ENCODE data around the gene XCL2. TPM values are rescaled to one million over a fixed set of nuclear protein-coding genes. Genes with fewer than 3 reads are reported as not detected.

Gene XCL2
- total RNA-seq, 1 experiment from 2014 or later: not detected

DNA sequence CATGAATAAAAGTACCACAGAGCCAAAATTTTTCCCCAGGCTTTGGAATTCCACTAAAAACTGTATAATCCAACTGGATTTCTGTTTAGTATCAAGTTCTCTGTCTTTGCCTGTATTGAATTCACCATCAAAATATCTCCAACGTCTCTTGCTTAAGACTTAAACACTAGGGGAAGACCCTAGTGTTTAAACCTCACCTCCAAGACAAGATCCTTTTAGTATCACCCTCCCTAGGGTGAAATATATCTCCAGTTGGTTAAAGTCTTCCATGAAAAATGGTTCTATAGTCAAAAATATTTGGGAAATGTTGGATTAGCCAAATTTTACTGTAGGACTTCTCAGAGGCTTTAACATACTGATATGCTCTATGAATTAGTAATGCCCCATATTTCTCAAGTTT, 24.5 kb upstream of the XCL2 start:
- CTCF ChIA-PET: interaction anchor here (1.1 kb wide), 1 partner anchor 225 kb away, joined by 3 read pairs; no protein-coding TSS in a partner anchor
- Histone ChIP-seq H3K27me3 (ENCODE audit: control insufficient read depth, insufficient read depth, low read length) (peaks cover 9% of the 10 kb centered on the region), H3K36me3 (ENCODE audit: control insufficient read depth, insufficient read depth, low read length) (no peaks in the 10 kb centered on the region), H3K4me1 (ENCODE audit: control insufficient read depth, insufficient read depth, low read length) (no peaks in the 10 kb centered on the region), H3K9me3 (ENCODE audit: control insufficient read depth, insufficient read depth, low read depth, low read length) (no peaks in the 10 kb centered on the region), H3K4me3 (ENCODE audit: low read depth in 2 of 2, low read length in 2 of 2) (no peak overlapping the region), H3K27ac (ENCODE audit: low read length) (no peak overlapping the region)
- no peak for DNase-seq (ENCODE audit: low read depth, low spot score)
- POLR2A ChIA-PET: no interaction called here
- ATAC-seq: no peak
- no peak for TF ChIP-seq SIN3A (IDR thresholded peaks at IDR 0.05; ENCODE audit: borderline replicate concordance, insufficient read depth, low read depth, low read length)
- TF ChIP-seq, protein P1, sequence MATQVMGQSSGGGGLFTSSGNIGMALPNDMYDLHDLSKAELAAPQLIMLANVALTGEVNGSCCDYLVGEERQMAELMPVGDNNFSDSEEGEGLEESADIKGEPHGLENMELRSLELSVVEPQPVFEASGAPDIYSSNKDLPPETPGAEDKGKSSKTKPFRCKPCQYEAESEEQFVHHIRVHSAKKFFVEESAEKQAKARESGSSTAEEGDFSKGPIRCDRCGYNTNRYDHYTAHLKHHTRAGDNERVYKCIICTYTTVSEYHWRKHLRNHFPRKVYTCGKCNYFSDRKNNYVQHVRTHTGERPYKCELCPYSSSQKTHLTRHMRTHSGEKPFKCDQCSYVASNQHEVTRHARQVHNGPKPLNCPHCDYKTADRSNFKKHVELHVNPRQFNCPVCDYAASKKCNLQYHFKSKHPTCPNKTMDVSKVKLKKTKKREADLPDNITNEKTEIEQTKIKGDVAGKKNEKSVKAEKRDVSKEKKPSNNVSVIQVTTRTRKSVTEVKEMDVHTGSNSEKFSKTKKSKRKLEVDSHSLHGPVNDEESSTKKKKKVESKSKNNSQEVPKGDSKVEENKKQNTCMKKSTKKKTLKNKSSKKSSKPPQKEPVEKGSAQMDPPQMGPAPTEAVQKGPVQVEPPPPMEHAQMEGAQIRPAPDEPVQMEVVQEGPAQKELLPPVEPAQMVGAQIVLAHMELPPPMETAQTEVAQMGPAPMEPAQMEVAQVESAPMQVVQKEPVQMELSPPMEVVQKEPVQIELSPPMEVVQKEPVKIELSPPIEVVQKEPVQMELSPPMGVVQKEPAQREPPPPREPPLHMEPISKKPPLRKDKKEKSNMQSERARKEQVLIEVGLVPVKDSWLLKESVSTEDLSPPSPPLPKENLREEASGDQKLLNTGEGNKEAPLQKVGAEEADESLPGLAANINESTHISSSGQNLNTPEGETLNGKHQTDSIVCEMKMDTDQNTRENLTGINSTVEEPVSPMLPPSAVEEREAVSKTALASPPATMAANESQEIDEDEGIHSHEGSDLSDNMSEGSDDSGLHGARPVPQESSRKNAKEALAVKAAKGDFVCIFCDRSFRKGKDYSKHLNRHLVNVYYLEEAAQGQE (IDR thresholded peaks at IDR 0.05; ENCODE audit: insufficient read depth in 1 of 2, low read depth in 2 of 2, low read length in 1 of 2): no peak
- BruUV-seq (replicated peaks): no TSS peak
- intact Hi-C loops (cut with micrococcal nuclease; ENCODE audit: unreplicated experiment): no loop called here
- in situ Hi-C loops (cut with HindIII; ENCODE audit: low pct_unique_long_range_greater_than_20kb, low sequenced_read_pairs): no loop called here

DNA sequence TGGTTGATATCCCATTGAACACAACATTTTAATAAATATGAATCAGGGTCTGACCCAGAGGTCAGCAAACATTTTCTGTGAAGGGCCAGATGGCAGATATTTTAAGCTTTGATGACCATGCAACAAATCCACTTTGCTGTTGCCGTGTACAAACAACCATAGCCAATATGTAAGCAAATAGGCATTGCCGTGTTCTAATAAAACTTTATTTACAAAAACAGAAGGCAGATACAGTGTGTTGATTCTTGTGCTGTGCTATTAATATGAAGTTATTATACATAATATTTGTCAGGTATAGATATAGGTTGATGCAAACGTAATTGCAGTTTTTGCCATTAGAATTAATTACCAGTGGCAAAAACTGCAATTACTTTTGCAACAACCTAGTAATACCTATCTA, 23.8 kb upstream of the XCL2 start:
- ChIA-PET POLR2A (no interaction called here), CTCF (no interaction called here)
- TF ChIP-seq SIN3A (IDR thresholded peaks at IDR 0.05; ENCODE audit: borderline replicate concordance, insufficient read depth, low read depth, low read length) (no peak), POLR2AphosphoS5 (IDR thresholded peaks at IDR 0.05; ENCODE audit: low read depth, low read length) (no peak), TCF7L2 (IDR thresholded peaks at IDR 0.05; ENCODE audit: low read depth, low read length) (no peak)
- TF ChIP-seq, protein P1 (IDR thresholded peaks at IDR 0.05; ENCODE audit: insufficient read depth in 1 of 2, low read depth in 2 of 2, low read length in 1 of 2): no peak
- TF ChIP-seq, protein P2, sequence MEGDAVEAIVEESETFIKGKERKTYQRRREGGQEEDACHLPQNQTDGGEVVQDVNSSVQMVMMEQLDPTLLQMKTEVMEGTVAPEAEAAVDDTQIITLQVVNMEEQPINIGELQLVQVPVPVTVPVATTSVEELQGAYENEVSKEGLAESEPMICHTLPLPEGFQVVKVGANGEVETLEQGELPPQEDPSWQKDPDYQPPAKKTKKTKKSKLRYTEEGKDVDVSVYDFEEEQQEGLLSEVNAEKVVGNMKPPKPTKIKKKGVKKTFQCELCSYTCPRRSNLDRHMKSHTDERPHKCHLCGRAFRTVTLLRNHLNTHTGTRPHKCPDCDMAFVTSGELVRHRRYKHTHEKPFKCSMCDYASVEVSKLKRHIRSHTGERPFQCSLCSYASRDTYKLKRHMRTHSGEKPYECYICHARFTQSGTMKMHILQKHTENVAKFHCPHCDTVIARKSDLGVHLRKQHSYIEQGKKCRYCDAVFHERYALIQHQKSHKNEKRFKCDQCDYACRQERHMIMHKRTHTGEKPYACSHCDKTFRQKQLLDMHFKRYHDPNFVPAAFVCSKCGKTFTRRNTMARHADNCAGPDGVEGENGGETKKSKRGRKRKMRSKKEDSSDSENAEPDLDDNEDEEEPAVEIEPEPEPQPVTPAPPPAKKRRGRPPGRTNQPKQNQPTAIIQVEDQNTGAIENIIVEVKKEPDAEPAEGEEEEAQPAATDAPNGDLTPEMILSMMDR (IDR thresholded peaks at IDR 0.05): no peak
- no TSS peak for BruUV-seq (replicated peaks)
- in situ Hi-C loops (cut with HindIII; ENCODE audit: low pct_unique_long_range_greater_than_20kb, low sequenced_read_pairs): no loop called here
- intact Hi-C loops (cut with micrococcal nuclease; ENCODE audit: unreplicated experiment): no loop called here
- H3K27me3 ChIP-seq (ENCODE audit: control insufficient read depth, insufficient read depth, low read length): peaks cover 9% of the 10 kb centered on the region
- H3K4me1 ChIP-seq (ENCODE audit: control insufficient read depth, insufficient read depth, low read length): no peaks in the 10 kb centered on the region
- no peak for ATAC-seq
- H3K4me3 ChIP-seq (ENCODE audit: low read depth in 2 of 2, low read length in 2 of 2): no peak overlapping the region
- no peak overlapping the region for H3K27ac ChIP-seq (ENCODE audit: low read length)
- DNase-seq (ENCODE audit: low read depth, low spot score): no peak
- no peaks in the 10 kb centered on the region for H3K36me3 ChIP-seq (ENCODE audit: control insufficient read depth, insufficient read depth, low read length)
- H3K9me3 ChIP-seq (ENCODE audit: control insufficient read depth, insufficient read depth, low read depth, low read length): no peaks in the 10 kb centered on the region

All from Panc1 (cell line).